Measurements from ENCODE around the gene CTBS.

GRCh38 chr1:84598418-84598817 lies 24.2 kb upstream of the CTBS start:
- TF ChIP-seq CTCF (conservative IDR thresholded peaks at IDR 0.05; ENCODE audit: low read depth, low read length) (no peak), EZH2 (IDR thresholded peaks at IDR 0.05; ENCODE audit: borderline replicate concordance, low read depth, low read length, poor library complexity, severe bottlenecking) (no peak)

Measured in A673 (cell line).